OCI-LY1 (cell line): ENCODE results near the gene B4GALT5.

Source experiments
- H2AFZ ChIP-seq: fragments of 200-600 bp; sonication (generic), shearing (Covaris generic); 2 replicates; pipeline ENCODE4 v1.6.0; 2014; ENCODE audit warnings: antibody characterized with exemption, mild to moderate bottlenecking, low read length
- H3F3A ChIP-seq: fragments of 200-600 bp; sonication (generic), shearing (Covaris generic); 2 replicates; pipeline ENCODE4 v1.6.0; 2014; ENCODE audit warnings: mild to moderate bottlenecking, antibody characterized with exemption, low read length, moderate library complexity; ENCODE audit not compliant: insufficient read depth
- H3K27ac ChIP-seq: fragments of 200-600 bp; sonication (generic); 2 replicates; pipeline ENCODE4 v1.5.1; 2014; ENCODE audit warnings: low read length, mixed run types, mild to moderate bottlenecking, low read depth; ENCODE audit not compliant: poor library complexity, severe bottlenecking
- H3K27me3 ChIP-seq: fragments of 200-600 bp; sonication (generic); 2 replicates; pipeline ENCODE4 v1.6.0; 2014; ENCODE audit warnings: antibody characterized with exemption, mild to moderate bottlenecking, low read length, moderate library complexity; ENCODE audit not compliant: insufficient read depth
- H3K36me3 ChIP-seq: fragments of 200-600 bp; sonication (generic); 2 replicates; pipeline ENCODE4 v1.6.1; 2014; ENCODE audit warnings: mild to moderate bottlenecking, antibody characterized with exemption, low read length, moderate library complexity, mixed read lengths; ENCODE audit not compliant: insufficient read depth
- H3K4me1 ChIP-seq: fragments of 200-600 bp; sonication (generic); 2 replicates; pipeline ENCODE4 v1.5.1; 2014; ENCODE audit warnings: mild to moderate bottlenecking, low read length, moderate library complexity; ENCODE audit not compliant: insufficient read depth, severe bottlenecking
- H3K4me2 ChIP-seq: fragments of 200-600 bp; sonication (generic), shearing (Covaris generic); 2 replicates; pipeline ENCODE4 v1.6.1; 2014; ENCODE audit warnings: low read length
- H3K4me3 ChIP-seq: fragments of 200-600 bp; sonication (generic); 2 replicates; pipeline ENCODE4 v1.5.1; 2014; ENCODE audit warnings: low read length, low read depth, mild to moderate bottlenecking, mixed read lengths; ENCODE audit not compliant: poor library complexity, severe bottlenecking
- H3K79me2 ChIP-seq: fragments of 200-600 bp; shearing (Covaris generic); 2 replicates; pipeline ENCODE4 v1.6.1; 2016; ENCODE audit warnings: mixed run types, low read length, mixed read lengths; ENCODE audit not compliant: insufficient read depth
- H3K9ac ChIP-seq: fragments of 200-600 bp; sonication (generic), shearing (Covaris generic); 2 replicates; pipeline ENCODE4 v1.6.1; 2014; ENCODE audit warnings: mild to moderate bottlenecking, low read length, mixed read lengths
- H3K9me2 ChIP-seq: fragments of 200-600 bp; sonication (generic), shearing (Covaris generic); 2 replicates; pipeline ENCODE4 v1.6.1; 2014; ENCODE audit warnings: low read depth, mild to moderate bottlenecking, low read length, mixed read lengths
- H3K9me3 ChIP-seq: fragments of 200-600 bp; shearing (Covaris generic); 2 replicates; pipeline ENCODE4 v1.6.1; 2014; ENCODE audit warnings: low read length, mixed read lengths
- H4K20me1 ChIP-seq: fragments of 200-600 bp; sonication (generic), shearing (Covaris generic); 2 replicates; pipeline ENCODE4 v1.6.0; 2016; ENCODE audit warnings: mild to moderate bottlenecking, low read length; ENCODE audit not compliant: insufficient read depth
- EZH2 ChIP-seq: fragments of 200-600 bp; sonication (generic), shearing (Covaris generic); IDR thresholded peaks from 2 replicates; pipeline ENCODE4 v1.8.0; 2017; ENCODE audit warnings: borderline replicate concordance, mixed run types, mild to moderate bottlenecking, antibody characterized with exemption, low read length, moderate library complexity, mixed read lengths
- TF ChIP-seq, protein P1 (sequence below): fragments of 200-600 bp; sonication (generic), shearing (Covaris generic); IDR thresholded peaks from 2 replicates; pipeline ENCODE4 v1.5.1; 2017; ENCODE audit warnings: mild to moderate bottlenecking, antibody characterized with exemption, low read length, moderate library complexity, mixed read lengths

Gene B4GALT5

DNA sequence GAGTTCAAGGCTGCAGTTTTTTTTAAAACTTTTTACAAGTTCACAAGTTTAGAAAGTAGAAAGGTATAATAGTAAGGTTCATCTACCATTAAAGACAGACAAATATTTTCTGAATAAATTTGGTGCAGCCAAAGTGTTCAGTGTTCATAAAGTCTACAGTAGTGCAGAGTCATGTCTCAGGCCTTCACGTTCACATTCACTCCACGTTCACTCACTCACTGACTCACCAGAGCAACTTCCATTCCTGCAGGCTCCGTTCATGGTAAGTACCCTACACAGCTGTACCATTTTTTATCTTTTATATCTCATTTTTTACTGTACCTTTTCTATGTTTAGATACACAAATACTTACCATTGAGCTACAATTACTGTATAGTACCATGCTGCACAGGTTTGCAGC, 67.6 kb downstream of the B4GALT5 start:
- TF ChIP-seq, protein P1, sequence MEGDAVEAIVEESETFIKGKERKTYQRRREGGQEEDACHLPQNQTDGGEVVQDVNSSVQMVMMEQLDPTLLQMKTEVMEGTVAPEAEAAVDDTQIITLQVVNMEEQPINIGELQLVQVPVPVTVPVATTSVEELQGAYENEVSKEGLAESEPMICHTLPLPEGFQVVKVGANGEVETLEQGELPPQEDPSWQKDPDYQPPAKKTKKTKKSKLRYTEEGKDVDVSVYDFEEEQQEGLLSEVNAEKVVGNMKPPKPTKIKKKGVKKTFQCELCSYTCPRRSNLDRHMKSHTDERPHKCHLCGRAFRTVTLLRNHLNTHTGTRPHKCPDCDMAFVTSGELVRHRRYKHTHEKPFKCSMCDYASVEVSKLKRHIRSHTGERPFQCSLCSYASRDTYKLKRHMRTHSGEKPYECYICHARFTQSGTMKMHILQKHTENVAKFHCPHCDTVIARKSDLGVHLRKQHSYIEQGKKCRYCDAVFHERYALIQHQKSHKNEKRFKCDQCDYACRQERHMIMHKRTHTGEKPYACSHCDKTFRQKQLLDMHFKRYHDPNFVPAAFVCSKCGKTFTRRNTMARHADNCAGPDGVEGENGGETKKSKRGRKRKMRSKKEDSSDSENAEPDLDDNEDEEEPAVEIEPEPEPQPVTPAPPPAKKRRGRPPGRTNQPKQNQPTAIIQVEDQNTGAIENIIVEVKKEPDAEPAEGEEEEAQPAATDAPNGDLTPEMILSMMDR, result no peak
- no peak for TF ChIP-seq EZH2
- no peak overlapping the region for H2AFZ ChIP-seq
- H3K36me3 ChIP-seq, result peaks cover 90% of the 10 kb centered on the region
- no peaks in the 10 kb centered on the region for H3K27me3 ChIP-seq
- no peaks in the 10 kb centered on the region for H4K20me1 ChIP-seq
- no peak overlapping the region for H3K4me3 ChIP-seq
- H3K9me2 ChIP-seq, result no peaks in the 10 kb centered on the region
- no peaks in the 10 kb centered on the region; the same call in 1 of the 2 replicates for H3F3A ChIP-seq
- no peak overlapping the region for H3K9ac ChIP-seq
- no peak overlapping the region for H3K27ac ChIP-seq
- no peaks in the 10 kb centered on the region for H3K79me2 ChIP-seq
- H3K4me2 ChIP-seq, result no peak overlapping the region
- no peaks in the 10 kb centered on the region for H3K9me3 ChIP-seq
- peaks cover 5% of the 10 kb centered on the region for H3K4me1 ChIP-seq

DNA sequence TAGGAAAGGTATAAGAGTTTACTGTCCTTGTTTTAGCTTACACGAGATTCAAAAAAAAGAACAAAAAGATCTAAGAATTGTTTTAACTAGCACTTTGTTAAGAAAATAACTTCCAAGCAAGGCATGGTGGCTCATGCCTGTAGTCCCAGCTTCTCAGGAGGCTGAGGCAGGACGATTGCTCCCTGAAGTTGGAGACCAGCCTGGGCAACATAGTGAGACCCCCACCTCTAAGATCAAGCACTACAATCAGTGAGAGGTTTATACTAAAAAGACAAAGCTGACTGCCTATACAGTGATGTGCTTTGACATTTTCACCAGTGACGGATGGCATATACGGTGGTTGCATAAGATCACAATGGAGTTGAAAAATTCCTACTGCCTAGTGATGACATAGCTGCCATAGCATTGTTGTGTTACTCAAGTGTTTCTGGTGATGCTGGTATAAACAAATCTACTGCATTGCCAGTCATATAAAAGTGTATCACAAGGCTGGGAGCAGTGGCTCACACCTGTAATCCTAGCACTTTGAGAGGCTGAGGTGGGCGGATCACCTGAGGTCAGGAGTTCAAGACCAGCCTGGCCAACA, 68.6 kb downstream of the B4GALT5 start:
- no peaks in the 10 kb centered on the region for H3K79me2 ChIP-seq

DNA sequence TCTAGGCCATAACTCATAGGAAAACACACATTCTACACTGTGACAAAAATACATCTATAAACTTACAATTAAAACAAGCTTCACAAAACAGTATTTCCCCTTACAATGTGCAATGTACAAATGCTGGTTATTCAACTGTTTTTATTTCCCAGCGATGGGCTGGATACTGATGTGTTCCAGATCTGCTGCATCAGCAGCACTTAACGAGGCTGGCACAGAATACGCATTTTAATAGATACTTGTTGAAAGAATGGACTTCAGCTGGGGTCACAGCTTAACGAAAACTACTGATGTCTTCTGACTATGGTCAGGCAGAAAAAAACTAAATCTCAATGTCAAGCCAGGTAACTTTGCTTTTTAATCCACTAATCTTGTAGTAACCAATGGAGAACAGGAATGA, 70.9 kb downstream of the B4GALT5 start:
- H3K36me3 ChIP-seq, result peaks cover 91% of the 10 kb centered on the region
- H4K20me1 ChIP-seq, result no peaks in the 10 kb centered on the region
- no peaks in the 10 kb centered on the region for H3K9me3 ChIP-seq
- TF ChIP-seq, protein P1, result no peak
- no peak for TF ChIP-seq EZH2
- H2AFZ ChIP-seq, result no peak overlapping the region
- H3K9ac ChIP-seq, result no peak overlapping the region
- H3K9me2 ChIP-seq, result no peaks in the 10 kb centered on the region
- no peak overlapping the region for H3K4me3 ChIP-seq
- H3K4me2 ChIP-seq, result no peak overlapping the region
- H3K27ac ChIP-seq, result peak overlapping the region; percentile 49
- H3F3A ChIP-seq, result peaks cover 7% of the 10 kb centered on the region; the same call in 1 of the 2 replicates
- peaks cover 16% of the 10 kb centered on the region for H3K4me1 ChIP-seq
- H3K27me3 ChIP-seq, result no peaks in the 10 kb centered on the region
- H3K79me2 ChIP-seq, result no peaks in the 10 kb centered on the region

More for the DNA sequence above, 68.6 kb downstream of the B4GALT5 start:
- no peaks in the 10 kb centered on the region for H4K20me1 ChIP-seq
- H2AFZ ChIP-seq, result no peak overlapping the region
- H3K4me1 ChIP-seq, result peaks cover 5% of the 10 kb centered on the region
- no peaks in the 10 kb centered on the region; the same call in 1 of the 2 replicates for H3F3A ChIP-seq
- H3K9me2 ChIP-seq, result no peaks in the 10 kb centered on the region
- H3K4me3 ChIP-seq, result no peak overlapping the region
- no peak overlapping the region for H3K27ac ChIP-seq
- no peaks in the 10 kb centered on the region for H3K27me3 ChIP-seq
- no peak overlapping the region for H3K9ac ChIP-seq
- no peak overlapping the region for H3K4me2 ChIP-seq
- H3K9me3 ChIP-seq, result no peaks in the 10 kb centered on the region
- TF ChIP-seq EZH2, result no peak
- TF ChIP-seq, protein P1, result no peak
- H3K36me3 ChIP-seq, result peaks cover 93% of the 10 kb centered on the region
